H1 (cell line): Measurements from ENCODE around the gene TRAF3IP3.

Source experiments
- JUN ChIP-seq: IDR thresholded peaks from 2 replicates; pipeline ENCODE4 v1.6.1; 2011; ENCODE audit warnings: low read depth, mild to moderate bottlenecking, improper control_type of control experiment, low read length
- RFX5 ChIP-seq: IDR thresholded peaks from 2 replicates; pipeline ENCODE4 v1.6.1; 2011; ENCODE audit warnings: low read depth, low read length, improper control_type of control experiment, borderline replicate concordance

- no peak for TF ChIP-seq RFX5
- no peak for TF ChIP-seq JUN
These were observed 10.2 kb downstream of the TRAF3IP3 start for GRCh38 chr1:209766051-209766450.
